Peyer's patch (tissue), 4 donors: ENCODE data around the gene KCNMA1.

Experiments used
- POLR2A ChIP-seq, 2 donors: fragments of 450-650 bp; IDR thresholded peaks; one replicate each; pipeline ENCODE4 v1.5.1; 2017; ENCODE audit warnings: antibody characterized with exemption in 2 of 2, mild to moderate bottlenecking in 2 of 2, moderate library complexity in 2 of 2
- TF ChIP-seq, protein P1 (sequence below), 6 experiments: fragments of 450-650 bp in 4 of 6; fragments of 200-600 bp in 2 of 6; sonication (generic) in 1 of 6; IDR thresholded peaks; one replicate each; pipeline ENCODE4 v1.5.1; 2017 to 2019; ENCODE audit warnings: antibody characterized with exemption in 6 of 6, mild to moderate bottlenecking in 3 of 6, moderate library complexity in 1 of 6

DNA sequence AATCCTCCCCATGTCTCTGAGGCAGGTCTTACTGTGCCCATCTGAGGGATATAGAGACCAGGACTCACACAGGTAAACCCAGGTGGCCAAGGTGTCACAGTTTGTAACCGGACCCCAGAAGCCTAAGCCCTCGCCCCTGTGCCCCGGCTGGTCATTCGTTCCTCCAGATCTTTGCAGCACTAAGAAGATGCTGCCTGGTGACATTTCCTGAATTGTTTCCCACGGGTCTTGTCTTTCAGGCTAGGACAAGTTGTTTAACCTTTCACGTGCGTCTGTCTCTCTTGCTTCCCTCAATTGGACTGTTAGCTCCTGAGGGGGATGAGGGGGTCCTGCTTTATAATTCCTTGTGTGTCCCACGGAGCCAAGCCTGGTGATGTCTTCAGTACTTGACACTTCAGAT is 158.0 kb downstream of the KCNMA1 start:
- TF ChIP-seq, protein P1, sequence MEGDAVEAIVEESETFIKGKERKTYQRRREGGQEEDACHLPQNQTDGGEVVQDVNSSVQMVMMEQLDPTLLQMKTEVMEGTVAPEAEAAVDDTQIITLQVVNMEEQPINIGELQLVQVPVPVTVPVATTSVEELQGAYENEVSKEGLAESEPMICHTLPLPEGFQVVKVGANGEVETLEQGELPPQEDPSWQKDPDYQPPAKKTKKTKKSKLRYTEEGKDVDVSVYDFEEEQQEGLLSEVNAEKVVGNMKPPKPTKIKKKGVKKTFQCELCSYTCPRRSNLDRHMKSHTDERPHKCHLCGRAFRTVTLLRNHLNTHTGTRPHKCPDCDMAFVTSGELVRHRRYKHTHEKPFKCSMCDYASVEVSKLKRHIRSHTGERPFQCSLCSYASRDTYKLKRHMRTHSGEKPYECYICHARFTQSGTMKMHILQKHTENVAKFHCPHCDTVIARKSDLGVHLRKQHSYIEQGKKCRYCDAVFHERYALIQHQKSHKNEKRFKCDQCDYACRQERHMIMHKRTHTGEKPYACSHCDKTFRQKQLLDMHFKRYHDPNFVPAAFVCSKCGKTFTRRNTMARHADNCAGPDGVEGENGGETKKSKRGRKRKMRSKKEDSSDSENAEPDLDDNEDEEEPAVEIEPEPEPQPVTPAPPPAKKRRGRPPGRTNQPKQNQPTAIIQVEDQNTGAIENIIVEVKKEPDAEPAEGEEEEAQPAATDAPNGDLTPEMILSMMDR (IDR thresholded peaks at IDR 0.05): no peak
- no peak for TF ChIP-seq POLR2A (IDR thresholded peaks at IDR 0.05)
